DOHH2 (cell line): Measurements from ENCODE around the gene DOCK9.

Experiments
- H3F3A ChIP-seq: fragments of 200-600 bp; sonication (generic), shearing (Covaris generic); 2 replicates; pipeline ENCODE4 v1.6.0; 2016; ENCODE audit warnings: antibody characterized with exemption, mild to moderate bottlenecking; ENCODE audit not compliant: control insufficient read depth, insufficient read depth
- H3K27ac ChIP-seq: fragments of 200-600 bp; sonication (generic); 2 replicates; pipeline ENCODE4 v1.5.1; 2014; ENCODE audit warnings: low read depth, mild to moderate bottlenecking, low read length, moderate library complexity
- H3K27me3 ChIP-seq: fragments of 200-600 bp; sonication (generic); 2 replicates; pipeline ENCODE4 v1.6.1; 2014; ENCODE audit warnings: mild to moderate bottlenecking, low read length, mixed read lengths; ENCODE audit not compliant: control insufficient read depth
- H3K36me3 ChIP-seq: fragments of 200-600 bp; sonication (generic); 2 replicates; pipeline ENCODE4 v1.6.1; 2014; ENCODE audit warnings: mild to moderate bottlenecking, low read length, moderate library complexity, mixed read lengths; ENCODE audit not compliant: control insufficient read depth
- H3K4me1 ChIP-seq: fragments of 200-600 bp; sonication (generic); 2 replicates; pipeline ENCODE4 v1.6.1; 2014; ENCODE audit warnings: mild to moderate bottlenecking, low read length, mixed read lengths; ENCODE audit not compliant: control insufficient read depth
- H3K4me2 ChIP-seq: fragments of 200-600 bp; sonication (generic); 2 replicates; pipeline ENCODE4 v1.6.0; 2014; ENCODE audit warnings: mild to moderate bottlenecking, low read length, moderate library complexity
- H3K4me3 ChIP-seq: fragments of 200-600 bp; sonication (generic); 2 replicates; pipeline ENCODE4 v1.5.1; 2014; ENCODE audit warnings: mild to moderate bottlenecking, low read length, mixed read lengths
- H3K79me2 ChIP-seq: fragments of 200-600 bp; sonication (generic); 2 replicates; pipeline ENCODE4 v1.6.1; 2014; ENCODE audit warnings: mild to moderate bottlenecking, low read length, mixed read lengths; ENCODE audit not compliant: control insufficient read depth
- H3K9me2 ChIP-seq: fragments of 200-600 bp; sonication (generic); replicated peaks from 2 replicates; pipeline ENCODE4 v1.6.1; 2014; ENCODE audit warnings: mild to moderate bottlenecking, low read length, mixed read lengths; ENCODE audit not compliant: control insufficient read depth
- H3K9me3 ChIP-seq: fragments of 200-600 bp; sonication (generic); 2 replicates; pipeline ENCODE4 v1.6.1; 2014; ENCODE audit warnings: antibody characterized with exemption, low read length, mixed read lengths; ENCODE audit not compliant: control insufficient read depth, insufficient read depth
- H4K20me1 ChIP-seq: fragments of 200-600 bp; sonication (generic); 2 replicates; pipeline ENCODE4 v1.6.0; 2014; ENCODE audit warnings: low read depth, mild to moderate bottlenecking, antibody characterized with exemption, low read length, moderate library complexity; ENCODE audit not compliant: control insufficient read depth, insufficient read depth
- CTCF ChIP-seq: fragments of 200-600 bp; sonication (generic); IDR thresholded peaks from one replicate; pipeline ENCODE4 v1.5.1; 2014; ENCODE audit warnings: antibody characterized with exemption, mild to moderate bottlenecking, low read depth, low read length; ENCODE audit not compliant: poor library complexity, severe bottlenecking
- EZH2phosphoT487 ChIP-seq: fragments of 200-600 bp; sonication (generic); IDR thresholded peaks from 2 replicates; pipeline ENCODE4 v1.6.1; 2017; ENCODE audit warnings: borderline replicate concordance, mild to moderate bottlenecking, antibody characterized with exemption, low read length, moderate library complexity, mixed read lengths

DOCK9 gene

GRCh38 chr13:98919566-98919965 lies 58.3 kb downstream of the DOCK9 start:
- Histone ChIP-seq H3K9me2 (no peaks in the 10 kb centered on the region), H3K4me3 (no peak overlapping the region), H3K79me2 (no peaks in the 10 kb centered on the region), H3K27me3 (no peaks in the 10 kb centered on the region), H3K27ac (no peak overlapping the region), H3K4me1 (no peaks in the 10 kb centered on the region), H3K9me3 (no peaks in the 10 kb centered on the region), H3F3A (no peaks in the 10 kb centered on the region), H3K4me2 (no peak overlapping the region), H4K20me1 (no peaks in the 10 kb centered on the region), H3K36me3 (no peaks in the 10 kb centered on the region)
- TF ChIP-seq EZH2phosphoT487 (no peak), CTCF (no peak)

GRCh38 chr13:98918771-98919170 lies 59.1 kb downstream of the DOCK9 start:
- H4K20me1 ChIP-seq: no peaks in the 10 kb centered on the region
- no peak overlapping the region for H3K4me3 ChIP-seq
- H3K27ac ChIP-seq: no peak overlapping the region
- H3F3A ChIP-seq: no peaks in the 10 kb centered on the region
- H3K4me2 ChIP-seq: no peak overlapping the region
- H3K9me2 ChIP-seq: no peaks in the 10 kb centered on the region
- H3K27me3 ChIP-seq: no peaks in the 10 kb centered on the region
- H3K4me1 ChIP-seq: no peaks in the 10 kb centered on the region
- no peaks in the 10 kb centered on the region for H3K79me2 ChIP-seq
- H3K36me3 ChIP-seq: no peaks in the 10 kb centered on the region
- TF ChIP-seq CTCF: no peak
- TF ChIP-seq EZH2phosphoT487: no peak
- no peaks in the 10 kb centered on the region for H3K9me3 ChIP-seq

GRCh38 chr13:98917116-98917515 lies 60.7 kb downstream of the DOCK9 start:
- no peaks in the 10 kb centered on the region for H3K9me3 ChIP-seq

More at GRCh38 chr13:98917116-98917515, 60.7 kb downstream of the DOCK9 start:
- Histone ChIP-seq H3K4me2 (no peak overlapping the region), H3K79me2 (no peaks in the 10 kb centered on the region), H3K27me3 (no peaks in the 10 kb centered on the region; the same call in 1 of the 2 replicates), H4K20me1 (no peaks in the 10 kb centered on the region), H3K4me1 (no peaks in the 10 kb centered on the region), H3K9me2 (no peaks in the 10 kb centered on the region), H3K36me3 (no peaks in the 10 kb centered on the region), H3K27ac (no peak overlapping the region), H3K4me3 (no peak overlapping the region), H3F3A (no peaks in the 10 kb centered on the region)
- no peak for TF ChIP-seq CTCF
- no peak for TF ChIP-seq EZH2phosphoT487
